Testis (tissue), 2 donors: Measurements from ENCODE around the gene PSMD12.

ENCODE experiments used
- CTCF ChIP-seq, 3 experiments: fragments of 450-650 bp in 2 of 3; fragments of 200-600 bp in 1 of 3; sonication (generic) in 1 of 3; IDR thresholded peaks; one replicate each; pipeline ENCODE4 v1.5.1; 2016 to 2019; ENCODE audit warnings: antibody characterized with exemption in 3 of 3, mild to moderate bottlenecking in 2 of 3, moderate library complexity in 1 of 3
- POLR2A ChIP-seq: fragments of 450-650 bp; IDR thresholded peaks from one replicate; pipeline ENCODE4 v1.6.1; 2017; ENCODE audit warnings: antibody characterized with exemption, mild to moderate bottlenecking, moderate library complexity

GRCh38 chr17:67377488-67378453 lies 11.4 kb upstream of the PSMD12 start:
- no peak for TF ChIP-seq POLR2A
- peak in 2 of 3 experiments; percentile 29 to 36 for TF ChIP-seq CTCF (IDR thresholded peaks at IDR 0.05)
